Transverse colon (tissue), 4 donors: ENCODE results near the gene AP2S1.

Source experiments
- CTCF ChIP-seq, 5 experiments: fragments of 200-600 bp in 3 of 5; fragments of 450-650 bp in 2 of 5; sonication (generic) in 3 of 5; IDR thresholded peaks; 1 replicate in 2 of 5; 2 replicates in 3 of 5; pipeline ENCODE4 v1.5.1; 2016 to 2017; ENCODE audit warnings: antibody characterized with exemption in 5 of 5, inconsistent platforms in 3 of 5, mild to moderate bottlenecking in 2 of 5, moderate library complexity in 1 of 5
- EP300 ChIP-seq: sonication (generic); formaldehyde crosslinking; IDR thresholded peaks from one replicate; pipeline ENCODE4 v1.6.1; 2017; ENCODE audit warnings: antibody characterized with exemption, low read depth
- POLR2A ChIP-seq: fragments of 450-650 bp; IDR thresholded peaks from one replicate; pipeline ENCODE4 v1.6.1; 2016; ENCODE audit warnings: antibody characterized with exemption, mild to moderate bottlenecking, moderate library complexity
- POLR2AphosphoS5 ChIP-seq, 3 donors: sonication (generic); formaldehyde crosslinking; IDR thresholded peaks; one replicate each; pipeline ENCODE4 v1.6.1; 2016; ENCODE audit warnings: antibody characterized with exemption in 3 of 3

GRCh38 chr19:46900341-46900740, 49.7 kb upstream of the AP2S1 start:
- TF ChIP-seq EP300 (no peak), CTCF (IDR thresholded peaks at IDR 0.05) (no peak), POLR2AphosphoS5 (IDR thresholded peaks at IDR 0.05) (no peak), POLR2A (no peak)
